Erythroblast (primary cell): ENCODE results near the gene SLC4A1AP.

Experiments
- GATA1 ChIP-seq: IDR thresholded peaks from 2 replicates; pipeline ENCODE4 v1.6.1; 2011; ENCODE audit warnings: low read depth, mild to moderate bottlenecking, control low read depth, low read length, moderate library complexity
- POLR2A ChIP-seq: IDR thresholded peaks from 2 replicates; pipeline ENCODE4 v1.6.1; 2011; ENCODE audit warnings: mild to moderate bottlenecking, low read length

DNA sequence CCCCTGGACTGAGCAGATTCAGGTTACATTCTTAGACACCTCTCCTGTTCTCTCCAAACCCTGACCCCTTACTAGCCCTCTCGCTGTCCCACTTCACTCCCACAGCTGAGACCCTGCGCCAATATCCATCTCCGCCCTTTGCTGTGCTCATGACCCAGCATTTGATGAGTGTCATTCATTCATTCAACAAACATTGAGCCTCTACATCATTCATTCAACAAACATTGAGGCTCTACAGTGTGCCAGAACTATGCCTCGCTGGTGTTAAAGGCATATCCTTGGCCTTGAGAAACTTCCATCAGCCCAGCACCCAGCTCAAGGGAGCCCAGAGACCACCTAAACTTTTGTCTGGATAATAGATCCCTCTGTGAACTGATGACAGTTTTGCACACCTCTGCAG, 65.9 kb downstream of the SLC4A1AP start:
- no peak for TF ChIP-seq POLR2A
- no peak for TF ChIP-seq GATA1
